GM18511 (cell line): ENCODE measurements around the gene EP300.
"Not testable (repeated sequence)": the region's sequence is repeated elsewhere in the genome, so short reads cannot be mapped to it uniquely, and the experiment has no call there.

ENCODE experiments used
- ATAC-seq: cut with Tn5 transposase; IDR thresholded peaks from one replicate; pipeline ENCODE4 v1.9.1; 2021; ENCODE audit warnings: mild to moderate bottlenecking, moderate library complexity; ENCODE audit not compliant: unreplicated experiment

Gene EP300

GRCh38 chr22:41092023-41092817 lies at the start of gene EP300:
TSS of gene EP300 (plus strand) at chr22:41092592. CDS start at chr22:41093005, 413 bp downstream.
- peak; percentile 50 for ATAC-seq

GRCh38 chr22:41043722-41044121 lies 48.7 kb upstream of the EP300 start:
- ATAC-seq: no peak

GRCh38 chr22:41045575-41045974 lies 46.8 kb upstream of the EP300 start:
- ATAC-seq: not testable (repeated sequence)

- ATAC-seq: no peak
Observed at GRCh38 chr22:41047801-41048211, 44.6 kb upstream of the EP300 start.

GRCh38 chr22:41048345-41048744 lies 44.0 kb upstream of the EP300 start:
- not testable (repeated sequence) for ATAC-seq

GRCh38 chr22:41048791-41049717 lies 43.3 kb upstream of the EP300 start:
- ATAC-seq: no peak

- ATAC-seq: not testable (repeated sequence)
Observed at GRCh38 chr22:41049795-41050194, 42.6 kb upstream of the EP300 start.

GRCh38 chr22:41050883-41051282 lies 41.5 kb upstream of the EP300 start:
- ATAC-seq: no peak

GRCh38 chr22:41052661-41053490 lies 39.5 kb upstream of the EP300 start:
- ATAC-seq: no peak

- no peak for ATAC-seq
Observed at GRCh38 chr22:41057076-41057475, 35.3 kb upstream of the EP300 start.

- ATAC-seq: no peak
Observed at GRCh38 chr22:41062146-41062545, 30.2 kb upstream of the EP300 start.

GRCh38 chr22:41064326-41064725 lies 28.1 kb upstream of the EP300 start:
- not testable (repeated sequence) for ATAC-seq

GRCh38 chr22:41066341-41066740 lies 26.1 kb upstream of the EP300 start:
- not testable (repeated sequence) for ATAC-seq

GRCh38 chr22:41067968-41068367 lies 24.4 kb upstream of the EP300 start:
- not testable (repeated sequence) for ATAC-seq

GRCh38 chr22:41070665-41071331 lies 21.6 kb upstream of the EP300 start:
- no peak for ATAC-seq

- no peak for ATAC-seq
Observed at GRCh38 chr22:41074061-41074460, 18.3 kb upstream of the EP300 start.

GRCh38 chr22:41074466-41074865 lies 17.9 kb upstream of the EP300 start:
- no peak for ATAC-seq

GRCh38 chr22:41074941-41075710 lies 17.3 kb upstream of the EP300 start:
- no peak for ATAC-seq

GRCh38 chr22:41075946-41076345 lies 16.4 kb upstream of the EP300 start:
- ATAC-seq: no peak
